GM19328 (cell line): ENCODE results near the gene TXLNB.
A peak's percentile ranks its signal among the peaks of the same experiment; 100 is the strongest.

Experiments used
- ATAC-seq: cut with Tn5 transposase; IDR thresholded peaks from one replicate; pipeline ENCODE4 v1.9.1; 2021; ENCODE audit warnings: mild to moderate bottlenecking, moderate library complexity; ENCODE audit not compliant: unreplicated experiment

The TXLNB gene

DNA sequence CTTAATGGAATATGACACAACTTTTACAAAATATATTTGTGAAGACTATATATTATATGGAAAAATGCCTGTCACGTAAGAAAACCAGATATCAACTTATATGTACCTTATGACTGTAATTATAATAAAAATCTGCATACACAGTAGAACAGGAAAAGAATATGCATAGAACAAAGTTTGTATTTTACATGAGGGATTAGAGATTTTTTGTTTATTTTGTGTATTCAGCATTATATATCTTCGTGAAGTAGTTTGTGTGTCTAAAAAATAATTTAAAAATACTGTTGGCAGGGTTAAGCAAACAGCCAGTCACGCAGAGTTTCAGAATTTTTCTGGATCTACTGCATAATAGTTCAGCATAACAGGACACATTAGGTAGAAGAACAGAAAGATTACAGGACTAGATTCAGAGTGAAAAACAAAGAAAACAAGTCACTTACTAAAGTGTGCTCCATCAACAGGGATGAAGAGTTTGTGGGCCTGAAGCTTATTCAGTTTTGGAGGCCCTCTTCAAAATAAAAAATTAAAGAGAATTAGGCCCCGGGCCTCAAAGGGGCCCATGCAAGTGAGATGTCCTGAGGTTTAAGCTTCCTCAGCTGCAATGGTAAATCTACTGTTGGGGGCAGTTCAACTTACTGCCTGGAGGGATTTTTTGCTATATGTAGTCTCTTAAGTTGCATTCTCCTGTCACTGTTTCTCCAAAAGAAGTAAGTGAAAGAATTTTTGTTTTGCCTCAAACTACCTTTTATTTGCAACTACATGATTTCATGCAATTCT is 16.3 kb downstream of the TXLNB start:
- ATAC-seq = no peak

DNA sequence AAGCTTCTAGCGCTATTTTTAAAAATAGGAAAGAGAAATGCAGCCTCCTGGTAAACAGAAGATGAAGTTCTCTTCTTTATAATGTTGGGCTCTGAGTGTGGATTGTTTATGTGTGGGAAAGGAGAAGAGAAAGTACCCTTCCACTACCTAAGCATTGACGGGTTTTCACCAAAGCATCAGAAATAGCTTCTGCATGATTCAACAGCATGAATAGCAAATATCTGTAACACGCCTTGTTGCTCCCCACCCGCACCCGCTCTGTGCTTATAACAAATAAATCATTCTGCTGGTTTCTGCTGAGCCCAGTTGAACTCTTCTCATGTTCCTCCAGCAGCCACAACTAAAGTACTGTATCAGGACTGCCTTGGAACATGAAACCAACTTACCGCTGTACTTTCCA is 20.7 kb downstream of the TXLNB start:
- peak; percentile 81 for ATAC-seq

DNA sequence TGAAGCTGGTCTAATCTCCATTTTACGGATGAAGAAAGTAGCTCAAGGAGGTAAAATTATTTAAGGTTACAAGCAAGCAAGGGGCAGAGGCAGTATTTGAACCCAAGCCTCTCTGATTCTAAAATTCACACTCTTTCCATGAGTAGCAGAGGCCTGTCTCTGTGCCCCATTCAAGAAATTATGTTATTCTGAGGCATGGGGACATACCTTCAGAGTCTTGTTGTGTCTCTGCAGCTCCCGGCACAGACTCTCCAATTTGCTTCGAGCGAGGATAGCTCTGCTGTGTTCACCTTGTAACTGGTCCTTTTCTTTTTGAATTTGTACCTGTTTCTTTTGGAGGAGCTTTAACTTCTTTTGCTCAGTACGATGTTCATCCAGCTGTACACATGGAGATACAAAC is 21.5 kb downstream of the TXLNB start:
- no peak for ATAC-seq

DNA sequence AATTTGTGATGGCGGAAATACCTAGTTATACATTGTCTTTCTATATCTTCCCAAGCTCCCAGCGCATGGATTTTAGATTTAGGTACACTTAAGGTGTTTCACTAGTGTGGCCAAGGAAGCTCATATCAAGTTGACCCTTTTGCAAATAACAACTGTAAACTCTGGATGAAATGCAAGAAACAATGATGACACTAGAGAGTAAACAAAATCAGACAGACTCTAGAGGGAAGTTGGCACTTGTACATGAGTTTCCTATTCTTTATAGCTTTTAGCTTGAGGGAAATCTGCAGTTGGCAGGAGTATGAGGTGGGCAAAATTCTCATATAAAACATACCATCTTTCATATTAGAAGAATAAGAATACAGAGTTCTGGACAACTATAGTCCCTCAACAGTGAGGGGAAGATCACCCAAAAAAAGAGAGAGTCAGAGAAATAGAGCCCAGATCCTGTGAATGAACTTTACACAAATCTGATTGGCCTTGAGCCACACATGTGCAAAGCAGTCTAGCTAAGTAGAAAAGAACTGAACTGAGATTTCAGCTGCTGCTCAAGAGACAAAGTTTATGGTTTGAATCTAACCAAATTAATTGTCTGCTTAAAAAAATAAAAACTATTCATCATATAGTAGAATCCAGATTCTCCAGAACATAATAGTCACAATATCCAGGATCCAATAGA is 26.1 kb downstream of the TXLNB start:
- ATAC-seq = no peak

DNA sequence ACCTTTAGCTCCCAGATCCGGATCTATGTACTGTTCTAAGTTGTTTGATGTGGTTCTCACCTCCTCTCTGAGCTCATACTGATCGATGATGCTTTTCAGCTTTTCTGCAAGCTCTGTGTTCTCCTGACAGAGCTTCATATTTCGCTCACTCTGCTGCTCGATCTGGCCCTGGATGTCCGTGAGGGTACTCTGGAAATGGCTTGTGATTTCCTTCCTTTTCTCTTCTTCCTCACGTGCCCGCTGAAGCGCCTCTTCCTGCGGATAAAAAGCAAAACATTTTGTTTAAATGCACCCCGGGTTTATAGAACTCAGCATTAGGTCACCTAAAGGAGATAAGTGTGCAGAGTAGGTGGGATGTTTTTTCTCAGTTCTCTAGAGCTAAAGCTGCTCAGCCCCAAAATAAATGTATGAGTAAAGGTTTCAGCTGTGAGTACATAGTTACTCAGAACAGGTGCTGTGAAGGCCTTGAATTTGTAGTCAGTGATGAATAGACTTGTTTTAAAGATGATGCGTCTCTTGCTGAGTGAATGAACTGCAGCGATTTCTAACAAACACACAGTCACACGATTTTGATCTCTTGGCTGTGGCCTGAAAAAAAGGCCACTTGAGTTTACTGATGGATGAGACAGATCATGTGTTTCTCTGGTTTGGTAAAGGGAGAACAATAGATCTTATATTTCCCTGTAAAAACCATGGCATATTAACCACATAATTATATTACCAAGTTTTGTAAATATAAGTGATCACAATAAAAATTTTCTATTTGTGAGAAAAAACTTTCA is 29.1 kb downstream of the TXLNB start:
- ATAC-seq = peak; percentile 88

DNA sequence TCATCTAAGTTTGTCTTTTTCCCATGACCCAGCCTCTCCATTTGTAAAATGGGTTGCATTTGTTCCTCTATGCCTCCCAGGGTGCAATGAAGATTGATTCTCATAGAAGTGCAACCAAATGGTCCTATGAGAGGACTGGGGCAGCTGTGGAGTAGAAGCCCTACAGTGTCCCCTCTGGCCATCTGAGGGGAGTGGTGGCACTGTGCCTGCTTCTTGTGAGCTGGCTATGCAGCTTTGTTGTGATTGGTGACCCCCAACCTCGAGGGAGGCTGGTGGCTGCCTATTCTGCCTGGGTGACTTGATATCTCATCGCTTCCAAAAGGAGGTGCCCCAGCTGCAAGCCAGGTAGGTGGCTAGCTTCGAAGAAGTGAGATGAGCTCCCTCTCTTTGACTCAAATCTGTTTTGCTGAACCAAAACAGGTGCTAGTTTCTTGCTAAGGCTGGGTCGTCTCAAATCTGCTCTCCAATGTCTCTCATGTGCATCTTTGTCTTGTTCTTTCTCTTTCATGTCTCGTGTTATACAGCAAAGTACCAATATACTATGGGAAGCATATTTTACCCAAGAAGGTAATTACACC is 33.9 kb downstream of the TXLNB start:
- ATAC-seq = no peak

DNA sequence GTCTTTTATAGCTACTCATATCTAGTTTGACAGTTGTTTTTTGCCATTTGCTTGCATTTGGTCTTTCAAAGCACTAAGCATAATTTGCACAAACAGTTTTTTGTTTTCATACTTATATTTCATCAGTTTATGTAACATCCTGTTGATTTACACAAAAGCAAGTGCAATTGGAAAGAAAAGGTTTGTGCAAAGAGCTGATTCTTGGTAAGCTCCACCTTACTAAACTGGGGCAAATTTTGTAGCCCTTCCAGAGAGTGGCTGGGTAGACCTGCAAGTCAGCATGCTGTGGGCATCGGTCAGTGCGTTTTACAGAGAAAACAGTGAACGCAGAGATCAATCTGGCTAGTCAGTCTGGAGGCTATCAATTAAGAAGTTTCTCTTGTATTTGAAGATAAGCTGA is 34.5 kb downstream of the TXLNB start:
- no peak for ATAC-seq

DNA sequence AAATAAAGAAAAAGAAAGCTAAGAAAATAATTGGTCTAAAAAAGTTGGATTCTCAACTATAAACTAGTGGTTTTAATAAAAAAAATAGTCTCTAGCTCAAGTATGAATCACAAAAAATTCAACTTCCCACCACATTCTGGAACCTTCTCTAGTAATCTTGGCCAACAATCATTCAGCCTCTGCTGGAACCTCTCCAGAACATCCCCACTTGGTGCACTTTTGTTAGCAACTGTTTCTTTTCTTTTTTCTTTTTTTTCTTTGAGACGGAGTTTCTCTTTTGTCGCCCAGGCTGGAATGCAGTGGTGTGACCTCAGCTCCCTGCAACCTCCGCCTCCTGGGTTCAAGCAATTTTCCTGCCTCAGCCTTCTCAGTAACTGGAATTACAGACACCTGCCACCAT is 35.7 kb downstream of the TXLNB start:
- ATAC-seq = no peak

DNA sequence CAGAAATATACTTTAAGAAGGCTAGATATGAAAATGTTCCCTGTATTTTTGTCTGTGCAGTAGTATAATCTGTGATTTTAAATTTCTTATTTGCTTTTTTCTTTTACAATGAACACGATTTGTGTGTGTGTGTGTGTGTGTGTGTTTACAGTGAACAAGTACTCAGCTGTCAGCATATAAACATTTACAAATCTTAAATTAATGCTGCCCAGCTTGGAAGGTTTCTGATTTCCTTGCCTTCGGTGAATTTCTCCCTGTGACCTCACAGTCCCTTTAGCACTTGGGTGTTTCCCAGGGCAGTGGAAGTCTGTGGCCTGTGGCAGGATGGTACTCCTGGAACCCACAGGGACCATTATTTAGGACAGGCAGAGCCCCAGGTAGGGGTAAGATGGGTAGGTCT is 37.6 kb downstream of the TXLNB start:
- ATAC-seq = no peak

DNA sequence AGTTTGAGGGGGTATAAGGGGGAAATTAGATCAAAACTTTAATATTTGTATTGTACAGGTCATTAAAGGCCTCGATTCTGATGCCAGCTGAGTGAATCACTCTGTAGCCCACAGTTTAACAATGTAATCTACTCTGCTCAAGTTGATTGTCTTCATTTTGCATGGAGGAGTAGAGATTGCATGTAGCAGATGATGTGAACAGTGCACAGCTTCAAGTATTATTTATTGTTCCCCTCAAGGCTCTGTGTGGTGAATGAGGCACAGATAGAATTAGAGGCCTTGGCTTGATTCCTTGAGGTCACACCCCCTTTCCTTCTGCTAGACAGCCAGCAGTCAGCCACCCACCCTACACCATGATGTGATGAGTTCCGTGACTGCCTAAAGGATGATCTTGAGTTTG is 38.1 kb downstream of the TXLNB start:
- no peak for ATAC-seq

DNA sequence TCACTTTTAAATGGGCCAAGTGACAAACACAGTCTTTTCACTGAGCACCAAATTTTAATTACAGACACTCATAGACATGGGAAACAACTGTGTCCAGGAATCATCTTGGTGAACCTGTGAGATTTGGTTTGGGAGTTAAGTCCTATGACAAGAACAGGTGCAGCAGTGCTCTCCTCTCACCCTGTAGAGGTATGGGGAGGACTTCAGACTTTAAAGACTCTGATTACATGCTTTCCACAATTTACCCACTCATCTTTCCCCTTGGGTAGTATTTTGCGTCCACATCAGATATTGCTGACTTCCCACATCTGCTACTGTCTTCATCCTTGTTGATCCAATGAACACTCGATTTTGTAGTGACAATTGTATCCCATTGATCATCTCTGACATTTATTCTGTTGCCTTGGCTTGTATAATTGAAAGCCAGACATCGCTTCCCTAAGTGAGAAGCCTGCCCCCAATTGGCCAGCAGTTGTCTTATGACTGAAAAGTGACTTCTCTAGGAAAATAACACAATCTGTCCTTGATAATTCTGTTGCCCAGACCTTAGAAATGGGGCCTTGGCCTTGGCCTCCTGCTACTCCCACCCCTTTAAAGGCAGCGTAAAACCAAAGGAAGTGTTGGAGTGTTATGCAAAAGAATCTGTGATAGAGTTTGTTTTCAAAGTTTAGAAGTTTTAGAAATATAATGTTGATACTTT is 40.0 kb downstream of the TXLNB start:
- no peak for ATAC-seq

DNA sequence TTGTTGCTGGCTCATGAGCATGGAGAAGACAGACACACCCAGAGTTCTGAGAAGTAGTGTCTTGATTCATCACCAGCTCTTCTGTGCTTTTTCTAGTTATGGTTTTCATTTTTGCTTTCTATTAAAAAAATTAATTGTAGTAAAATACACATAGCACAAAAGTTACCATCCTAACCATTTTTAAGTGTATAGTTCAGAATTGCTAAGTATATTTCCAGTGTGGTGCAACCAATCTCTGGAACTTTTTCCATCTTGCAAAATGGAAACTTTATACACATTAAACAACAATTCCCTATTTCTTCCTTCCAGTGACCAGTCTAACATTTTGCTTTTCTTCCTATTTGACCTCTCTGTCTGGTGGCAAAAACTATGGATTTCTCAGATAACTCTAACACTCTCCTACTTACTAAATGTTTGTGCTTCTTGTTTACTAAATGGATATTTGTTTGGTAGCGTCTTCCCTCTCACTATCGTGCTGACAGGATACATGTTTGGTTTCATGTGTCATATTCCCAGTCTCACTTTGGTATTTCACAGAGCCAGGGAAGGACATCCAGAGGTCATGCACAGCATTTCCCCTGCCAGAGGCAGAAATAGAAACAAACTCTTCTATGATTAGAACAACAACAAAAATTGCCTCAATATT is 40.6 kb downstream of the TXLNB start:
- no peak for ATAC-seq

DNA sequence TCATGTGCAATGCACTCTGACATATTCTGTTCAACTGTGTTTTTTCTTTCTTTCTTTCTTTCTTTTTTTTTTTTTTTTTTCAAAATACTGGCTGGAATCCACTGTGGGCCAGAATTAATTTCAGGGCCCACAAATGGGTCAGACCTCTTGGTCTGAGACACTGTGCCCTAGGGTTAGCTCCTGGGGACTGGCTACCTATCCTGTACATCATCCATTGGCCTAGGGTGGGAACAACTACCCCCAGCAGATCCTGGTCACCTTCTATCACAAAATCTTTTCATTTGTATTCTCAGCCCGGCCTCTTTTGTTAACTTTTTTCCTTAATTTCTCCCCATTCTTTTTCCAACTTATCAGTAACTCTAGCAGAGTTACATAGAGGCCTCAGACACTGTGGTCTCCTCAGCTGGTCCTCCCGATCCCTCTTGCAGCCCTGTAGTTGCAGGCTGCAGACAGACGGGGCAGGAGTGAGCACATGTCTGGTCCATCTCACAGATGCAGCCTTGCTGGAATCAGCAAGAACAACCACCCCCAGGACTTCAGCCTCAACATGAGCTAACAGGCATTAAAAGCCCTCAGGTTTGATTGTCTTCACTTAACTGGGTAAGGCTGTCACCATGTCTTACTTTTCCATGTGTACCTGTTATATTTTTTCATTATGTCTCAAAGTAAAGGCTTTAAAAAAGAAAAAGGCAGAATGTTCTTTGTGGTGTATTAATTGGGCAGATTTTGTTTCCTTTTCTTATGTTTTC is 41.3 kb downstream of the TXLNB start:
- ATAC-seq = peak; percentile 93

DNA sequence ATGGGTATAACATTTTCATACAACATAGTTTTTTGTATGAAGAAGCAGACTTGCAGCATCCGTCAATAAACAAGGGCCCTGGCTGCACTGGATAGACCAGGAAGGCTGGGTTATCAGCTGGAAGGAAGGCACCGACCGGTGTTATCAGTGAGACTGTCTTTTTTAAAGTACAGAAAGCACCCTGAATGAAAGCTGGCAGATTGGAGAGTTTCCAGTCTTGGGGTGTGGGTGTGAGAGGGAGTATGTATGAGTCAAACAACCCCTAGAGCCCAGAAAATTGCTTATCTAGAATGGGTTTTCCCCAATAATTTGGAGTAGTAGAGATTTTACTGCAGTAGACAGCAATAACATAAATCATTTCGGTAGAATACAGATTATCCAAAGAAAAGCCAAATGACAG is 42.4 kb downstream of the TXLNB start:
- ATAC-seq = no peak

DNA sequence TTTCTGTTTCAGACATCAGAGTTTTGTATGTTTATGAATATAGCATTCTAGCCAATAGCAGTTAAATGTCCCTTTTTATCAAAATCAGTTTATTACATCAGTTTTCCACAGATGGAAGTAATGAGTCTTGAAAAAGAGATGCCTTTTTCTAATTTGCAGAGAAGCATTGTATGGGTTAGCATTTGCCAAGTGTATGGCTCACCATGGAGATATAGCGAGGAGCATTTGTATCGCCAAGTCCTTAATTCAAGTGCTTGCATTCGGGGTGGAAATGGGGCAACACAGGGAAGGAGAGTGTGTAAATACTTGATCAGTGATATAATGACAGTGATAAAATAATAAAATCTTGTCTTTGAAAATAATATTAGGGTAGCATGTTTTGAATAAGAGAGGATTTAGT is 42.9 kb downstream of the TXLNB start:
- no peak for ATAC-seq

DNA sequence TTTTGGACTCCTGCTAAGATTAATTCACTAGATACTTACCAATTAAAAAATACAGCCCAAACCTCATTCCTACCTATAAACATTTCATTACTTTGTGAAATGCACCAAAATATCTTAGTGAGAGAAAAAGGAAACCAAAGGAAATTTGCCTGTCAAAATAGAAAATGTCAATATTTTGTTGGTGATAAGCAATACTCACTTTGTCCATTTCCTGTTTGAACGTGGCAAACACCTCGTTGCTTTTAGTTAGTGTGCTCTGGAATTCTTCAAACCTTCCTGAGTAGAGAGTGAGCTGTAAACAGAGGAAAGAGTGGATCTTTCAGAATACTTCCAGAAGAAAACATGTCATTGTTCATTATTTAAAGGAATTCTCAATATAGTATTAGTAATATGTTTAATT is 44.2 kb downstream of the TXLNB start:
- ATAC-seq = no peak

DNA sequence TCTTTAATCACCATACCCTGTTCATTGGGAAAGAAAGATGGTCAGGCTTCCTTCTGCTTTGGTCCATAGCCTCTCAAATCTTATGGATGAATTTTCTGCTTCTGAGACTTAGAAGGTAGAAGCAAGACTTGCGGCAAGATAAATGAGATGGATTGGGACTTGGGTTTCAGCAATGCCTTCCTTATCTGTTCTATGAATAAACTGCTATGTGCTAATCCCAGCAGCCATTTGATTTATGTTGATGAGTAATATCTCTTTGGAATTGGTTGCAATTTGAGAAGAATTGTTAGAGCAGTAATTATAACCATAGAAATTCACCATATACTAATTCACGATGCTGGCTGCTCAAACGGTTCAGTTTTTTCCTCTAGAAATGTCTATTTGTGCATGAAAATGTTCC is 48.3 kb downstream of the TXLNB start:
- no peak for ATAC-seq

DNA sequence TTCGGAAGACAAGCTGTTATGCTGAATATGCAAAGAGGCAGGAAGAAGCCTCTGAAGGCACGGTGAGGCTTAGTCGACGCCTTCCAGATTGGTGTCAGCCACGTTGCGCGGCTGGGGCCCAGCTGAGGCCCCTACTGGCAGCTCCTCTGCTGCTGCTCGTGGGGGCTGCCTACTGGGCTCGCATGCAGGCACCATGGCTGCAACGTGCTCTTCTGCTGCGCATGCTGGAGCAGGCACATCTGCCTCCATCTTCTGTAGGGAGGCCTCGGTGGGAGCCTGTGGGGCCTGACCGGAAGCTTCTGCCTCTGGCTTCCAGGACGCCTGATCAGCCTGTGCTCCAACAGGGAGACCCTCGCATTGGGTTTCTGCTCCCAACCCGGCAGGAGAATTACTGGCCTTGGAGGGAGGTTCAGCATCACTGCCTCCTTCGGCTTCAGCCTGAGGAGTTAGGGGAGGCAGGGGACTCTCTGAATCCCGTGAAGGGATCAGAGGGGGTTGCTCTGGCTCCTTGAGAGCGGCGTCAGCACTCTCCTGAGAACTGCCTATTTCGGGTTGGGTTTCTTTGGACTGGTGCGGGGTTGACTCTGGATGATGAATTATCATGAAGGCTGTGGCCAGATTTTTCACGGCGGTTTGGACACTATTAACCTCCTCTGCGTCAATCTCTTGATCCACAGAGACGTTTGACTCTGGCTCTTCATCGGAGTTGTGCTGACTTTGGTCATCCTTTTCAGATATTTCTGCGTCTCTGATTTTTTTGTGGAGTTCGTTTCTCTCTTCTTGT is 49.1 kb downstream of the TXLNB start:
- no peak for ATAC-seq
